Astrocyte (in vitro differentiated cells and primary cell): ENCODE measurements around the gene HIRIP3. TPM values are rescaled to one million over a fixed set of nuclear protein-coding genes. Genes with fewer than 3 reads are reported as not detected.
A peak's percentile ranks its signal among the peaks of the same experiment; 100 is the strongest.
"Not testable (repeated sequence)": the region's sequence is repeated elsewhere in the genome, so short reads cannot be mapped to it uniquely, and the experiment has no call there.

Experiments used
- DNase-seq: peaks from one replicate; pipeline ENCODE4 v3.0.0-alpha.2; 2010; ENCODE audit warnings: low read depth
- FAIRE-seq: peaks from 2 replicates; lab custom pipeline; 2011; peaks lifted over from hg19 to GRCh38; lab: Jason Lieb, UNC
- H2AFZ ChIP-seq: 2 replicates; pipeline ENCODE4 v1.6.0; 2012; ENCODE audit warnings: low read depth, low read length, inconsistent platforms
- H3K27ac ChIP-seq: 2 replicates; pipeline ENCODE4 v1.5.1; 2011; ENCODE audit warnings: low read depth, low read length, inconsistent platforms
- H3K27me3 ChIP-seq: 2 replicates; pipeline ENCODE4 v1.6.0; 2011; ENCODE audit warnings: low read length, inconsistent platforms; ENCODE audit not compliant: insufficient read depth
- H3K36me3 ChIP-seq: 2 replicates; pipeline ENCODE4 v1.5.1; 2011; ENCODE audit warnings: low read length, inconsistent platforms; ENCODE audit not compliant: insufficient read depth
- H3K4me1 ChIP-seq: 2 replicates; pipeline ENCODE4 v1.5.1; 2011; ENCODE audit warnings: low read length, inconsistent platforms; ENCODE audit not compliant: insufficient read depth
- H3K4me2 ChIP-seq: 2 replicates; pipeline ENCODE4 v1.6.0; 2012; ENCODE audit warnings: low read length, inconsistent platforms
- H3K4me3 ChIP-seq: 2 replicates; pipeline ENCODE4 v1.5.1; 2011; ENCODE audit warnings: low read depth, mild to moderate bottlenecking, low read length, inconsistent platforms; ENCODE audit not compliant: insufficient read depth
- H3K79me2 ChIP-seq: 2 replicates; pipeline ENCODE4 v1.6.0; 2012; ENCODE audit warnings: mild to moderate bottlenecking, low read length, inconsistent platforms; ENCODE audit not compliant: insufficient read depth
- H3K9ac ChIP-seq: 2 replicates; pipeline ENCODE4 v1.6.0; 2012; ENCODE audit warnings: mild to moderate bottlenecking, low read length, inconsistent platforms
- H3K9me3 ChIP-seq: 2 replicates; pipeline ENCODE4 v1.5.1; 2012; ENCODE audit warnings: low read depth, mild to moderate bottlenecking, low read length, inconsistent platforms; ENCODE audit not compliant: insufficient read depth
- H4K20me1 ChIP-seq: 2 replicates; pipeline ENCODE4 v1.6.0; 2012; ENCODE audit warnings: low read length, inconsistent platforms; ENCODE audit not compliant: insufficient read depth
- H3K27ac Mint-ChIP-seq: one replicate; pipeline ENCODE4 v1.8.0; 2021; ENCODE audit warnings: mild to moderate bottlenecking, mixed read lengths; ENCODE audit not compliant: unreplicated experiment
- H3K27me3 Mint-ChIP-seq: one replicate; pipeline ENCODE4 v1.8.0; 2021; ENCODE audit warnings: low read depth, mixed read lengths; ENCODE audit not compliant: unreplicated experiment
- H3K36me3 Mint-ChIP-seq: one replicate; pipeline ENCODE4 v1.8.0; 2021; ENCODE audit warnings: low read depth, mixed read lengths; ENCODE audit not compliant: unreplicated experiment
- H3K4me1 Mint-ChIP-seq: one replicate; pipeline ENCODE4 v1.8.0; 2021; ENCODE audit warnings: low read depth, mixed read lengths; ENCODE audit not compliant: unreplicated experiment
- H3K4me3 Mint-ChIP-seq: one replicate; pipeline ENCODE4 v1.8.0; 2021; ENCODE audit warnings: mild to moderate bottlenecking, moderate library complexity, mixed read lengths; ENCODE audit not compliant: unreplicated experiment
- H3K9me3 Mint-ChIP-seq: one replicate; pipeline ENCODE4 v1.8.0; 2021; ENCODE audit warnings: mild to moderate bottlenecking, mixed read lengths; ENCODE audit not compliant: unreplicated experiment
- CTCF ChIP-seq: IDR thresholded peaks from 2 replicates; pipeline ENCODE4 v1.5.1; 2011; ENCODE audit warnings: low read depth, mild to moderate bottlenecking, inconsistent platforms, low read length, moderate library complexity; ENCODE audit not compliant: insufficient read depth
- EZH2 ChIP-seq: IDR thresholded peaks from 2 replicates; pipeline ENCODE4 v1.6.1; 2012; ENCODE audit warnings: mild to moderate bottlenecking, low read length, inconsistent platforms; ENCODE audit not compliant: insufficient read depth
- total RNA-seq: library from RNA; stranded (reverse); gene quantifications from 2 replicates; pipeline ENCODE4 v1.2.1, GENCODE V29; 2021

HIRIP3 gene
- total RNA-seq, 1 donor from 2014 or later = 4.3 TPM

DNA sequence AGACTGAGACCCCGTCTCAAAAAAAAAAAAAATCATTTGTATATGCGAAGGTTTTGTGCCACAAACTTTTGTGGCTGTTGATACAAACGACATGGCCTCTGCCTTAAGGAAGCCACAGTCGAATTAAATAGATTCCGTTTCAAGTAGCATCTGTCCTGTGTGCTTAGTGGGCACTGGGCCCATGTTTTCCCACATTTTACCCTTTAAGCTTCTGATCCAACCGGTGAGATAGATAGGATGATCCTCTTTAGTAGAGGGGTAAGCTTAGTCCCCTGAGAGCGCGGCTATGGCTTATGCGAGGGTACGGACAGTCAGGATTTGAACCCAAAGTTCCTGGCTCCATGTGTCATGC is 34.3 kb downstream of the HIRIP3 start:
- H4K20me1 ChIP-seq = no peaks in the 10 kb centered on the region
- peak overlapping the region; percentile 89 for H3K9ac ChIP-seq
- H3K9me3 ChIP-seq = no peaks in the 10 kb centered on the region
- peak overlapping the region; percentile 82 for H3K4me3 Mint-ChIP-seq
- H3K27ac Mint-ChIP-seq = peak overlapping the region; percentile 72
- peaks cover 13% of the 10 kb centered on the region for H3K4me1 ChIP-seq
- H2AFZ ChIP-seq = peak overlapping the region; percentile 94
- FAIRE-seq = no peak
- no peaks in the 10 kb centered on the region for H3K79me2 ChIP-seq
- peak overlapping the region; percentile 99 for H3K4me2 ChIP-seq
- no peaks in the 10 kb centered on the region for H3K27me3 ChIP-seq
- TF ChIP-seq CTCF = no peak
- TF ChIP-seq EZH2 = no peak
- H3K4me1 Mint-ChIP-seq = peaks cover 11% of the 10 kb centered on the region
- no peak for DNase-seq
- H3K36me3 ChIP-seq = no peaks in the 10 kb centered on the region
- H3K36me3 Mint-ChIP-seq = peaks cover 11% of the 10 kb centered on the region
- no peak overlapping the region for H3K27ac ChIP-seq
- peak overlapping the region; percentile 75 for H3K4me3 ChIP-seq
- H3K27me3 Mint-ChIP-seq = no peaks in the 10 kb centered on the region
- no peaks in the 10 kb centered on the region for H3K9me3 Mint-ChIP-seq

DNA sequence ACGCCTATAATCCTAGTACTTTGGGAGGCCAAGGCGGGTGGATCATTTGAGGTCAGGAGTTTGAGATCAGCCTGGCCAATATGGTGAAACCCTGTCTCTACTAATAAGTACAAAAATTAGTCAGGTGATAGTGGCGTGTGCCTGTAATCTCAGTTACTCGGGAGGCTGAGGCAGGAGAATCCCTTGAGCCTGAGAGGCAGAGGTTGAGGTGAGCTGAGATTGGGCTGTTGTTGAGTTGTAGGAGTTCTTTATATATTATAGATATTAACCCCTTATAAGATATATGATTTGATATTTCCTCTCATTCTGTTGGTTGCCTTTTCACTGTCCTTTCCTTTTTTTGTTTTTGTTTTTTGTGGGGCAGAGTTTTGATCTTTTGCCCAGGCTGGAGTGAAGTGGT is 35.6 kb downstream of the HIRIP3 start:
- Mint-ChIP-seq H3K4me1 (peaks cover 11% of the 10 kb centered on the region), H3K4me3 (peak overlapping the region; percentile 42)
- not testable (repeated sequence) for H3K27ac ChIP-seq, H3K9me3 ChIP-seq, H3K27ac Mint-ChIP-seq, H3K79me2 ChIP-seq, H3K9me3 Mint-ChIP-seq, H3K27me3 ChIP-seq, H2AFZ ChIP-seq, DNase-seq, H3K9ac ChIP-seq, H3K36me3 ChIP-seq, H3K36me3 Mint-ChIP-seq, FAIRE-seq, H3K4me2 ChIP-seq, H3K27me3 Mint-ChIP-seq, H3K4me3 ChIP-seq, H4K20me1 ChIP-seq
- peaks cover 13% of the 10 kb centered on the region for H3K4me1 ChIP-seq

- H3K27me3 Mint-ChIP-seq = no peaks in the 10 kb centered on the region
- Histone ChIP-seq H3K4me2 (no peak overlapping the region), H3K27me3 (no peaks in the 10 kb centered on the region), H4K20me1 (no peaks in the 10 kb centered on the region), H3K79me2 (no peaks in the 10 kb centered on the region), H3K9me3 (no peaks in the 10 kb centered on the region), H3K4me3 (no peak overlapping the region), H3K4me1 (peaks cover 13% of the 10 kb centered on the region), H2AFZ (no peak overlapping the region), H3K36me3 (no peaks in the 10 kb centered on the region), H3K27ac (no peak overlapping the region), H3K9ac (no peak overlapping the region)
- no peak overlapping the region for H3K4me3 Mint-ChIP-seq
- FAIRE-seq (no peak), DNase-seq (no peak)
- H3K27ac Mint-ChIP-seq = no peak overlapping the region
- H3K4me1 Mint-ChIP-seq = peaks cover 9% of the 10 kb centered on the region
- peaks cover 5% of the 10 kb centered on the region for H3K36me3 Mint-ChIP-seq
- H3K9me3 Mint-ChIP-seq = no peaks in the 10 kb centered on the region
- no peak for TF ChIP-seq CTCF
- TF ChIP-seq EZH2 = no peak
These were observed 36.1 kb downstream of the HIRIP3 start for GRCh38 chr16:29959293-29959692.
